ENCODE results near the gene SYT2.
"Not testable (repeated sequence)": the region's sequence is repeated elsewhere in the genome, so short reads cannot be mapped to it uniquely, and the experiment has no call there.

The SYT2 gene

GRCh38 chr1:202710070-202711045 is at the start of gene SYT2:
Gene SYT2, minus strand, starts transcription at chr1:202710454. Its CDS starts 104,682 bp downstream, at chr1:202605772.
- no peak for DNase-seq (ENCODE audit: low read depth)

GRCh38 chr1:202756391-202756790 is 46.1 kb upstream of the SYT2 start:
- DNase-seq (ENCODE audit: low read depth): no peak

- no peak for DNase-seq (ENCODE audit: low read depth)
Observed at GRCh38 chr1:202754293-202754692, 44.0 kb upstream of the SYT2 start.

GRCh38 chr1:202752774-202753173 is 42.5 kb upstream of the SYT2 start:
- no peak for DNase-seq (ENCODE audit: low read depth)

GRCh38 chr1:202750761-202751160 is 40.5 kb upstream of the SYT2 start:
- no peak for DNase-seq (ENCODE audit: low read depth)

GRCh38 chr1:202750024-202750423 is 39.8 kb upstream of the SYT2 start:
- no peak for DNase-seq (ENCODE audit: low read depth)

- no peak for DNase-seq (ENCODE audit: low read depth)
Observed at GRCh38 chr1:202745323-202745888, 35.2 kb upstream of the SYT2 start.

GRCh38 chr1:202744770-202745169 is 34.5 kb upstream of the SYT2 start:
- DNase-seq (ENCODE audit: low read depth): not testable (repeated sequence)

- DNase-seq (ENCODE audit: low read depth): no peak
Observed at GRCh38 chr1:202742496-202742895, 32.2 kb upstream of the SYT2 start.

GRCh38 chr1:202733251-202733650 is 23.0 kb upstream of the SYT2 start:
- DNase-seq (ENCODE audit: low read depth): no peak

- no peak for DNase-seq (ENCODE audit: low read depth)
Observed at GRCh38 chr1:202728951-202729350, 18.7 kb upstream of the SYT2 start.

- no peak for DNase-seq (ENCODE audit: low read depth)
Observed at GRCh38 chr1:202725526-202725925, 15.3 kb upstream of the SYT2 start.

- no peak for DNase-seq (ENCODE audit: low read depth)
Observed at GRCh38 chr1:202723708-202724107, 13.5 kb upstream of the SYT2 start.

GRCh38 chr1:202723046-202723445 is 12.8 kb upstream of the SYT2 start:
- not testable (repeated sequence) for DNase-seq (ENCODE audit: low read depth)

GRCh38 chr1:202716654-202717053 is 6.4 kb upstream of the SYT2 start:
- no peak for DNase-seq (ENCODE audit: low read depth)

- DNase-seq (ENCODE audit: low read depth): not testable (repeated sequence)
Observed at GRCh38 chr1:202714202-202714601, 3.9 kb upstream of the SYT2 start.

GRCh38 chr1:202713110-202713509 is 2.9 kb upstream of the SYT2 start:
- DNase-seq (ENCODE audit: low read depth): no peak

GRCh38 chr1:202711949-202712635 is 1.8 kb upstream of the SYT2 start:
- DNase-seq (ENCODE audit: low read depth): no peak

- no peak for DNase-seq (ENCODE audit: low read depth)
Observed at GRCh38 chr1:202709276-202710041, 795 bp downstream of the SYT2 start.

GRCh38 chr1:202708456-202709275 is 1.6 kb downstream of the SYT2 start:
- DNase-seq (ENCODE audit: low read depth): no peak

- no peak for DNase-seq (ENCODE audit: low read depth)
Observed at GRCh38 chr1:202706851-202707250, 3.4 kb downstream of the SYT2 start.

All from HS-5 (cell line).